ENCODE data around the gene NDN. TPM values are rescaled to one million over a fixed set of nuclear protein-coding genes. Genes with fewer than 3 reads are reported as not detected.
"Not testable (repeated sequence)": the region's sequence is repeated elsewhere in the genome, so short reads cannot be mapped to it uniquely, and the experiment has no call there.

NDN gene, protein sequence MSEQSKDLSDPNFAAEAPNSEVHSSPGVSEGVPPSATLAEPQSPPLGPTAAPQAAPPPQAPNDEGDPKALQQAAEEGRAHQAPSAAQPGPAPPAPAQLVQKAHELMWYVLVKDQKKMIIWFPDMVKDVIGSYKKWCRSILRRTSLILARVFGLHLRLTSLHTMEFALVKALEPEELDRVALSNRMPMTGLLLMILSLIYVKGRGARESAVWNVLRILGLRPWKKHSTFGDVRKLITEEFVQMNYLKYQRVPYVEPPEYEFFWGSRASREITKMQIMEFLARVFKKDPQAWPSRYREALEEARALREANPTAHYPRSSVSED
- 38.4 TPM for polyA plus RNA-seq (2013, experiment 1 of 2; ENCODE audit: insufficient read length)
- 33.3 TPM for polyA plus RNA-seq (2013, experiment 2 of 2; ENCODE audit: insufficient read length)

- peak; percentile 60 for DNase-seq
Observed at GRCh38 chr15:23687143-23687470, at the start of gene NDN. Gene NDN (minus strand): TSS chr15:23687305. CDS start chr15:23687217, 88 bp downstream.

DNA sequence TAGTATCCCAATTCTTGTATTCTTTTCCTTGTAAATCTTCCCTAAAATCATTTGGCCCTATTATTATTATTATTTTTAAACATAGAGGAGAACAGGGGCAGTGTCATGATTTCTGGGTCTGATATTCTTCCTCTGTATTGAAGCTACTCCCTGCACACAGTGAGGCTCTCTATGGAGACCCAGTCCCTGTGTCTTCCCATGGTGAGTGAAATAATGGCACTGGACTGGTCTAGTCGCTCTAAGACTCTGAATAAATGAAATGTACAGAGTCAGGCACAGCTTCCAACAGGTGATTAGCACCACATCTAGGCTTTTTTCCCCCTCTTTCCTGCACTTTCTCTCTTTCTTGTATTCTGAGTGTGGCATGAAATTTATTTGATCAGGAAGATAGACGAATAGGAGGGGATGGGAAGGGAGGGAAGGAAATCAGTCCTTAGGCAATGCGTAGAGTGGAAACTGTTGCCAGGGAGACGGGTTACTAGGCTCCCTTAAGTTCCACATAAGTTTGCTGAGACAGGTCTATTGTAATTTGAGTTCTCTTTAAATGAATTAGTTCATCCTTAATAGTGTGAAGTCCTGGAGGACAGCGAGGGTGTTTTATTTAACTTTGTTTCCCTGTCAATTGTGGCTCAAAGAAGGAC is 49.0 kb upstream of the NDN start:
- no peak for DNase-seq

DNA sequence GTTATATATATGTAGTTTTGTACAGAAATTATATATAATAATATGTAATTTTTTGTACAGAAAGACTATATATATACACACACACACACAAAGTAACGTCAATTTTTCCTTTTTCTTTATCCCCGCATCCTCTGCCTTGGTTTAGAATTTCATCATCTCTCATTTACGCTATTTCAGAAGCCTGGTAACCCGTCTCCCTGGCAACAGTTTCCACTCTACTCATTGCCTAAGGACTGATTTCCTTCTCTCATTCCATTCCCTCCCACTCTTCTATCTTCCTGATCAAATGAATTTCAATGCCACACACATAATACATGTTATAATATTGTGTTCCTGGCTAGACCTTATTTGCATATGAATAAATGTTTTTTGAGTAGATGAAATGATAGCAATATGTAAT is 47.8 kb upstream of the NDN start:
- DNase-seq, result no peak

- DNase-seq, result not testable (repeated sequence)
Observed at GRCh38 chr15:23713874-23714656, 27.0 kb upstream of the NDN start.

DNA sequence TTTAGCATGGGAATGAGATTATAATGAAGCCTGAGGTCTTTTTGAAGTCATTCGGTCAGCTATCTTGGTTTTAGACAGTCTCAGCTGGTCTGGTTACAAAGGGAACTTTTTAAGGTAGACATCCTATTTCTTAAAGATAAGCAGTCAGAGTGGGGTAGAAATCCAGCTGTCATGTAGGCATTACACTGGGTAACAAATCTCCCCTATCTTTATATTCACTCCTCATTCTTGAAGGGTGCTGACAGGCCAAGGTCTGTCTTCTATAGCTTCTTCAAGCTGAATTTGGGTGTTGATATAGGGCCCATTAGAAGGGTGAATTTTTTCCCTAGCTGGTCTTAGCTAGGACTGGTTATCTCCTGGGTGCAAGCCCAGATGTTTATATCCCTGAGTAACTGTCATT is 21.2 kb upstream of the NDN start:
- no peak for DNase-seq

DNA sequence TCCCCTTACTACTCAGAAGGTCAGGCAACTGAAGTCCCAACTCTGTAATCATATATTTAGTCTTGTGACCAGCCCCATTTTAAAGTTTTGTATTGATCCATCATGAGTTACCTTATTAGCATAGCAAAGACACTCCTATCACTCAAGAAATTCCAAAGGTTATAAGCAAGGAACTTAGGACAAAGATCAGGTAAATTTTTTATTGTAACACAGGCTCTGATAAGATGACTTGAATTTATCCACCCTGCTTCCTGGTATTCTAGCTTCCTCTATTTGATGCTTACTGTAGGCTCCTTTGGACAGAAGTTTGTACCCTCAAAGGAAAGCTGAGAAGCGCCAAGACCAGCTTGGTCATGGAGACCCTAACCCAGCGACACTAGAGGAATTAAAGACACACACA is 8.2 kb upstream of the NDN start:
- no peak for DNase-seq

- no peak for DNase-seq
Observed at GRCh38 chr15:23694592-23694991, 7.5 kb upstream of the NDN start.

DNA sequence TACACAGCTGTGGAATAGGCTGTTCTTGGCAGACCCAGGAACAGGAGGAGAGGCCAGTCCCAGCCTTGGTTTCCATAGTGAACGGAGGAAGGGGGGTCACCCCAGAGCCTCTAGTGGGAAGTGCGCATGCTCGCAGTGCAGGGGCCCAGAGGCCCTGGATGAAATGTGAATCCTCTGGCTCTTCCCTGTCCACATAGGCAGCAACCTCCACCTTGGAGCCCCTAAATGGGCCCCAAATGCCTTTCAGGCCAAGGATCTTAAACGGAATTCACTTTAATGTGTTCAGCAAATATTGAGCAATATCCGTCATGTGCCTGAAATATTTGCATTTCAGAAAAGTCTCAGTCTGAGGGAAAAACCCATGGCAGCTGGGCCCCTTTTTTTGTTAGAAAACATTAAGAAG is 3.3 kb upstream of the NDN start:
- peak; percentile 6 for DNase-seq

DNA sequence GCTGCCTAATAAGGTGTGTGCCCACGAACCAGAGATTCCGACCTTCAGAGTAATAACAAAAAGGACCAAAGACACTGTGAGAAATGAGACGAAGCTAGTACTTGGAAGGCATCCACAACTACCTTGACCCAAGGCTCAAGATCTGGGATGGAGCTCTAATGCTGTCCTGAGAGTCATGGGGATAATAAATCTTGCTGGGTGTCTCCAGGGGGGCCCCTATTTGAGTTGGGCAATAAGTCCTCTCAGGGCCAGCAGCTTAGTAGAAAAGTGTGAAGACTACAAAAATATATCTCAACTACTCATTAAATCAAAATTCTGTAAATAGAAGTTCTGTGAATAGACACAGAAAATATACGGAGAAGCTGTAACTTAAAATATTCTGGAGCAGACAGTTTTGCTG is 2.9 kb upstream of the NDN start:
- DNase-seq, result no peak

DNA sequence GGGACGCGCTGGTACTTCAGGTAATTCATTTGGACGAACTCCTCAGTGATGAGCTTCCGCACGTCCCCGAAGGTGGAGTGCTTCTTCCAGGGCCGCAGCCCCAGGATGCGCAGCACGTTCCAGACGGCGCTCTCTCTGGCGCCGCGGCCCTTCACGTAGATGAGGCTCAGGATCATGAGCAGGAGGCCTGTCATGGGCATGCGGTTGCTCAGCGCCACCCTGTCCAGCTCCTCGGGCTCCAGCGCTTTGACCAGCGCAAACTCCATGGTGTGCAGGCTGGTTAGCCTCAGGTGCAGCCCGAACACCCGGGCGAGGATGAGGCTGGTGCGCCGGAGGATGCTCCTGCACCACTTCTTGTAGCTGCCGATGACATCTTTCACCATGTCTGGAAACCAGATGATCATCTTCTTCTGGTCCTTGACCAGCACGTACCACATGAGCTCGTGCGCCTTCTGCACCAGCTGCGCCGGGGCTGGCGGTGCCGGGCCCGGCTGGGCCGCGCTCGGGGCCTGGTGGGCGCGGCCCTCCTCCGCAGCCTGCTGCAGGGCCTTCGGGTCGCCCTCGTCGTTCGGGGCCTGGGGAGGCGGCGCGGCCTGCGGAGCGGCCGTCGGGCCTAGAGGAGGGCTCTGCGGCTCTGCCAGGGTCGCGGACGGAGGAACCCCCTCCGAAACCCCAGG is 501 bp downstream of the NDN start:
- peak; percentile 8 for DNase-seq

DNA sequence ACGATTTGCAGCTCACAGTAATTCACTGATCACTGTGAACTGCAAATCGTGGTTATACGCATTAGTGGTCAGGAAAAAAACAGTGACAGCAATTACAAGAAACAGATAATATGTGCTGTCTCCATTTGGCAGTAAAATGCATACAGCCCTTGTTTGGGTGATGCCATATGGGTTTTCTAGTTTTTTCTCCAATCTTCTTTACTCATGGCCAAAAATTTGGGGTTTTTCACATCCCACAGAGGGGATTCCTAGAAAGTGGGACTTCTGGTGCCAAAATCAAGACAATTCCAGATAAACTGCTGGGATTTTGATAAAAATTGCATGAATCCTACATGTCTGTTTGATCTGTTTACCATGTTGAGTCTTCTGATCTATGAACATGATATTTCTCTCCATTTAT is 15.6 kb downstream of the NDN start:
- DNase-seq, result no peak

DNA sequence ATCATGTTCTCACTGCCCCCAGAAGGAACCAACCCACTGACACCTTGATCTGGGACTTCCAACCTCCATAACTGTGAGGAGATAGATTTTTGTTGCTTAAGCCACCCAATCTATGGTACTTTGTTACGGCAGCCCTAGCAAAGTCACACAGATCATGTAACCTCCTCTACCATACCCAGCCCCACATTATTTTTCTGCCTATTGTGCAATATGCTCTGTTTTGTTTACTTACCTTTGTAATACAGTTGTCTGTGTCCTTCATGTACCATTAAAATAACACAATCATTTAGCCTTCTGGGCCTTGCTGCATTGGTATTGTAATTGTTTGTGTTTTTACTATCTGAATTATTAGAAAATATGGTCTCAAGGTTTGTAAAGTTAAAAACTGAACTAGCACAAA is 16.1 kb downstream of the NDN start:
- DNase-seq, result no peak

GRCh38 chr15:23663232-23663631 is 23.9 kb downstream of the NDN start:
- DNase-seq, result no peak

DNA sequence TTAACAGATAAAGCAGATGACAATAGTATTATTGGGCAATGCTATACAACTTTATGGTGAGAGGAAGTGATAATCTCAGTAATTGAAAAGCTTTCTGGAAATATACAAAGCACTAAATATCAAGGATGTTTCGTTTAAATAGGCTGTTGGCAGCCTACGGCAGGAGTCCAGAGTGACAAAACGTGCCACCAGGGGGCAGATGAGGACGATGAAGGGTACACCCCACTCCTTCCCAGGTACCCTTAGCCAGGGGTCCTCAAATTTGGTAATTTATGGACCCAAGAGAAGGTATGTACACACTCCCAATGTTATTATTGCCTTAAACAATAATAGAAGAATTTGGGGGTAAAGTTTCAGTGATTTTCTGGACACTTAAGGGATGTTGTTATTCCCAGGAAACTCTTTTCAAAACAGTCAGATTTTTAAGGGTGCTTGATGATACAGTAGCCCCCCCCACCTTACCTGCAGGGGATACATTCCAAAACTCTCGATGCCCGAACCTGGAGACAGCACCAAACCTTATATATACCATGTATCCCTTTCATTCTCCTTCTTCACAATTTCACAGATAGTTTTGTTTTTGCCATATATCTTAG is 38.1 kb downstream of the NDN start:
- peak; percentile 9 for DNase-seq

DNA sequence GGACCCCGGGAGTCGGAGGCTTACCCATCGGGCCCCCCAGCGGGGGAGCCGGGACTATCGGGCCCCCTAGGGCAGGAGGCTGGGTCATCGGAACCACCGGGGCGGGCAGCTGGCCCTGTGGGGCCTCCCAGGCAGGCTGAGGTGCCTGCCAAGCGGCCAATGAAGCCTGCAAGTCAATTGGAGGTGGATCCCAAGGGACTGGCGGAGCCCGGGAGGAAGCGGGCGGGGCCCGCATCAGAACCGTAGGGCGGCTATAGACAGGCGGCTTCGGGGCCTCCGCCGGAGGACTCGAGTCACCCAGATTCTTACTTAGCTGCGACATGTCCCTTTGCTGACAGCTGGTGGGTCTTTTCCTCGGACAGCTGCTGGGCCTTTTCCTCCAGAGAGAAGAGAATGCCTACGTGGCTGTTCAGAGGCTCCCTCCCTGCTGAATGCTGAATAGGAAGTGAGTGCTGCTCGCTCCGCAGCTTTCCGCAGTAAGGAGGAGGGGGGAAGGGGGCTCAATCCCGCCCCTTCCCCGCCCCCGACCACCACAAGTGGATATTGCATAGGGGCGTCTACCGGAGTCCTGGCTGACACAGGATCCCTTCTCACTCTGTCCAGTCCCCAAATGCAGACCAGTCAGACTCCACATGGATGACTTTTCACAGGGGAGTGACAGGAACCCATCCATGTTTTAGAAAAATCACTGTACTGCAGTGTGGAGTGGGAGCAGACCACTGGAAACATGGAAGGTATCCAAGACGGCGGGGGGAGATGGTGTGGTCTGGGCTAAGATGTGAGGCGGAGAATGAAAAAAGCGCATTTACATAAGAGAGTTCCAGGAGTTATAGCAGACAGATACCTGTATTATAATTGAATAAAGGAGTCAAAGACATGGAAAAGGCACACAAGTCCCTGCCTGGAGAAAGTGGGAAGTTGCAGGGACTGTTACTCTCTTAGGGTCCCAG is 39.4 kb downstream of the NDN start, which contains the start of gene MAGEL2:
Gene MAGEL2 (minus strand): TSS at position 447 of the 950 bp plus-strand sequence. CDS start 125 bp downstream, at position 322.
- peak; percentile 11 for DNase-seq

DNA sequence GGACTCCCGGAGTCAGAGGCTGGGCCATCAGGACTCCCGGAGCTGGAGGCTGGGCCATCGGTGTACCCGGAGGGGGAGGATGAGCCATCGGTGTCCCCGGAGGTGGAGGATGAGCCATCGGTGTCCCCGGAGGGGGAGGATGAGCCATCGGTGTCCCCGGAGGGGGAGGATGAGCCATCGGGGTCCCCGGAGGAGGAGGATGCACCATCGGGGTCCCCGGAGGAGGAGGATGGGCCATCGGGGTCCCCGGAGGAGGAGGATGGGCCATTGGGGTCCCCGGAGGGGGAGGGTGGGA is 40.2 kb downstream of the NDN start:
- DNase-seq, result no peak

- DNase-seq, result no peak
Observed at GRCh38 chr15:23646165-23647000, 40.7 kb downstream of the NDN start.

DNA sequence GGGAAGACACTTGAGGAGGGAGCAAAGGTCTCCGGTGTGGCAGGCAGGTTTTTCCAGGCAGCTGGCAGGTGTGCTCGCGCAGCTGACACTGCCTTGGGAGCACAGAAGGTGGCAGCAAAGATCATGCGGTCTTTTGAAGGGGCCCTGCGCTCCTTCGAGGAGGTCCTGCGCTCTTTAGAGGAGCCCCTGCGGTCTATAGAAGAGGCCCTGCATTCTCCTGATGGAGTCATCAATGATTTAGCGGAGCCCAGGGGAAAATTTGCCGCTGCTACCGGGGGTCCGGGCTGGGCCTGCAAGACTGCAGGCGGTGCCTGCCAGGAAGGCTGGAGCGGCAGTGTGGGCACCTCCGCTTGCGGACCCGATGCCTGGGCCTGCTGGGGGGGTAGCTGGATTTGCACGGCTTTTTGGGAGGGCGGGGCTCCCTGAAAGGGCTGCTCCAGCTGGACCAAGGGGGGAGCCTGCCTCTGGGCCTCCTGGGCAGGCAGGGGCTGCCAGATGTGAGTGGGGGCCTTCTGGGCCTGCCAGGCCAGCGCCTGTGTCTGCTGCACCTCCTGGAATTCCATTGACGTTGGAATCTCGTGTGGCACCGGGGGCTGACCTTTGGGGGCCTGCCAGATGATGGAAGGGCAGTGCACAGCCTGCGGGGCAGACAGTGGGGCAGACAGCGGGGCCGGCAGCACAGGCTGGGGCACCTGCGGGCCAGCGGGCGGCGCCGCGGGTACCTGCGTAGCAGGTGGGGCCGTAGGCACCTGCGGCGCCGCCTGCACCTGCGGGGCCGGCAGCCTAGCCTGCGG is 41.5 kb downstream of the NDN start:
- no peak for DNase-seq

DNA sequence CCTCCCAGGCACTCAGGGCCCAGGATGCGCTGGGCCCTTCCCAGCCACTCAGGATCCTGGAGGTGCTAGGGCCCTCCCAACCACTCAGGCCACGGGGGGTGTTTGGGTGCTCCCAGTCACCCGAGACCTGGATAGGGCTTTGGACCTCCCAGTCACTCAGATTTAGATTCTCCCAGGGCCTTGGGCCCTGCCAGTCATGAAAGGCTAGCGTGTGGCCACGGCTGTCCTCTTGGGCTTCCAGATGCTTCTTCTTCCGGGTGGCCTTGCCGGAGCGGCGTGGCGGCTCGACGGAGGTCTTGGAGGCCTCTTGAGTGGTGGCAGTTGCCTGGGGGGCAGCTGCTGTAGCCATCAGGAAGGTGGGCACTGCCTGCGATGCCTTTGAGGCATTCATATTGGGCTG is 42.3 kb downstream of the NDN start:
- no peak for DNase-seq

Measured in fibroblast of skin of back (primary cell).